K562 (cell line): ENCODE results near the gene GFOD1. TPM values are rescaled to one million over a fixed set of nuclear protein-coding genes. Genes with fewer than 3 reads are reported as not detected.

ENCODE experiments used
- ARID1B ChIP-seq: fragments of 450-650 bp; IDR thresholded peaks from 2 replicates; pipeline ENCODE4 v1.6.1; 2016; ENCODE audit warnings: antibody characterized with exemption, mild to moderate bottlenecking, inconsistent platforms
- CAMTA2 ChIP-seq: fragments of 250-450 bp; sonication (Bioruptor Pico); conservative IDR thresholded peaks from 2 replicates; pipeline ENCODE4 v1.5.1; 2022
- CBFA2T3 ChIP-seq: fragments of 450-650 bp; IDR thresholded peaks from 2 replicates; pipeline ENCODE4 v1.6.1; 2017
- CTCFL ChIP-seq: IDR thresholded peaks from 2 replicates; pipeline ENCODE4 v1.6.1; 2011; ENCODE audit warnings: borderline replicate concordance, low read depth, mild to moderate bottlenecking, moderate library complexity, low read length; ENCODE audit not compliant: insufficient read depth, poor library complexity, severe bottlenecking
- DPF2 ChIP-seq: fragments of 450-650 bp; IDR thresholded peaks from 2 replicates; pipeline ENCODE4 v1.6.1; 2016
- HOXB6 ChIP-seq: fragments of 250-450 bp; sonication (Bioruptor Pico); IDR thresholded peaks from 2 replicates; pipeline ENCODE4 v1.5.1; 2022; ENCODE audit warnings: mild to moderate bottlenecking, borderline replicate concordance
- IFI16 ChIP-seq: fragments of 250-450 bp; sonication (Bioruptor Pico); IDR thresholded peaks from 2 replicates; pipeline ENCODE4 v2.1.2; 2022; ENCODE audit warnings: mild to moderate bottlenecking, inconsistent platforms
- KLF10 ChIP-seq: fragments of 250-450 bp; sonication (Bioruptor Pico); IDR thresholded peaks from 2 replicates; pipeline ENCODE4 v1.6.1; 2021; ENCODE audit warnings: matching md5 sums
- LEF1 ChIP-seq: fragments of 450-650 bp; IDR thresholded peaks from 2 replicates; pipeline ENCODE4 v1.6.1; 2016; ENCODE audit warnings: mild to moderate bottlenecking
- RCOR1 ChIP-seq, 2 experiments: IDR thresholded peaks; 2 replicates each; pipeline ENCODE4 v1.6.1; 2012; ENCODE audit warnings: low read depth in 2 of 2, low read length in 2 of 2, borderline replicate concordance in 1 of 2, improper control_type of control experiment in 1 of 2
- RFX1 ChIP-seq: fragments of 450-650 bp; IDR thresholded peaks from 2 replicates; pipeline ENCODE4 v1.6.1; 2016; ENCODE audit warnings: mild to moderate bottlenecking, moderate library complexity
- SMAD1 ChIP-seq: fragments of 150-350 bp; IDR thresholded peaks from 2 replicates; pipeline ENCODE4 v1.6.1; 2014; ENCODE audit warnings: low read length, low read depth; ENCODE audit not compliant: partially characterized antibody
- SREBF1 ChIP-seq: fragments of 150-350 bp; IDR thresholded peaks from 2 replicates; pipeline ENCODE4 v1.6.1; 2014; ENCODE audit warnings: antibody characterized with exemption, low read depth, low read length, borderline replicate concordance
- TCF3 ChIP-seq: sonication (generic); formaldehyde crosslinking; IDR thresholded peaks from 2 replicates; pipeline ENCODE4 v1.4.0; 2020; ENCODE audit warnings: mild to moderate bottlenecking, missing genetic modification reagents
- U2AF2 ChIP-seq: fragments of 200-400 bp; formaldehyde crosslinking; optimal IDR thresholded peaks from 2 replicates; pipeline ENCODE3; 2017; ENCODE audit warnings: low read depth, mild to moderate bottlenecking, low read length
- ZMIZ1 ChIP-seq, 2 experiments: fragments of 150-350 bp in 1 of 2; IDR thresholded peaks; 2 replicates each; pipeline ENCODE4 v1.6.1; 2012 to 2016; ENCODE audit warnings: low read depth in 2 of 2, low read length in 2 of 2, mild to moderate bottlenecking in 1 of 2, moderate library complexity in 1 of 2
- ZNF445 ChIP-seq: fragments of 250-450 bp; sonication (Bioruptor Pico); IDR thresholded peaks from 2 replicates; pipeline ENCODE4 v1.4.0; 2020; ENCODE audit warnings: low read depth, mild to moderate bottlenecking, moderate library complexity
- ZNF518B ChIP-seq: fragments of 250-450 bp; sonication (Bioruptor Pico); IDR thresholded peaks from 2 replicates; pipeline ENCODE4 v1.5.0; 2021; ENCODE audit warnings: mild to moderate bottlenecking, moderate library complexity
- polyA plus RNA-seq, 8 experiments: library from polyadenylated mRNA; depleted of rRNA in 4 of 8; stranded (reverse) in 5 of 8; unstranded in 3 of 8; fragments of >200 nt; fragmentation: Nextera tagmentation in 2 of 8; fragmentation: Illumina TruSeq in 1 of 8; extraction: Ambion mirVana in 2 of 8; extraction: Trizol in 1 of 8; gene quantifications; 2 replicates each; pipeline versions ENCODE4 v1.2.1 to v1.2.3, GENCODE V29; 2011 to 2014; ENCODE audit warnings: inconsistent platforms in 1 of 8, missing spikeins in 1 of 8
- total RNA-seq, 7 experiments: library from RNA; depleted of rRNA in 6 of 7; stranded (reverse); fragments of >200 nt in 6 of 7; fragmentation: Illumina TruSeq in 2 of 7; extraction: Trizol in 2 of 7; gene quantifications; 2 replicates each; pipeline versions ENCODE4 v1.2.1 to v1.2.3, GENCODE V29; 2011 to 2021; ENCODE audit warnings: low replicate concordance in 1 of 7

The GFOD1 gene
- total and polyA plus RNA-seq, 9 of the 15 experiments (the other 6 are each of a cell fraction or from before 2014, with no cell fraction given): 3.8 to 12.0 (median 8.2) TPM

GRCh38 chr6:13395272-13396237, 91.8 kb downstream of the GFOD1 start (continued):
- no peak for TF ChIP-seq HOXB6 (CRISPR knock-in tag)
- TF ChIP-seq SREBF1: no peak
- peak; percentile 75 to 98 for TF ChIP-seq RCOR1 (IDR thresholded peaks at IDR 0.05; ENCODE audit: borderline replicate concordance in 1 of 2, low read depth in 2 of 2, low read length in 2 of 2)
- peak; percentile 98 for TF ChIP-seq CBFA2T3
- TF ChIP-seq ZNF445 (CRISPR knock-in tag): no peak
- TF ChIP-seq SMAD1: peak; percentile 92
- TF ChIP-seq DPF2: peak; percentile 98
- no peak for TF ChIP-seq ZNF518B (CRISPR knock-in tag)
- TF ChIP-seq ZMIZ1 (IDR thresholded peaks at IDR 0.05; ENCODE audit: low read depth in 2 of 2, low read length in 2 of 2): peak in 1 of 2 experiments; percentile 83; a peak in 2 of 4 replicates
- TF ChIP-seq TCF3 (CRISPR knock-in tag): peak; percentile 95
- no peak for TF ChIP-seq KLF10 (CRISPR knock-in tag)
- TF ChIP-seq CAMTA2 (CRISPR knock-in tag): no peak
- TF ChIP-seq IFI16: no peak
- TF ChIP-seq LEF1: peak; percentile 66
- TF ChIP-seq ARID1B: peak; percentile 99
- TF ChIP-seq RFX1: no peak
- TF ChIP-seq U2AF2: no peak
- TF ChIP-seq CTCFL: no peak
